GM12892 (cell line): Measurements from ENCODE around the gene HINT3.
A peak's percentile ranks its signal among the peaks of the same experiment; 100 is the strongest.
"Not testable (repeated sequence)": the region's sequence is repeated elsewhere in the genome, so short reads cannot be mapped to it uniquely, and the experiment has no call there.

ENCODE experiments used
- DNase-seq: peaks from one replicate; pipeline ENCODE4 v3.0.0; 2011; ENCODE audit not compliant: insufficient read length
- FAIRE-seq: peaks from 2 replicates; lab custom pipeline; 2011; peaks lifted over from hg19 to GRCh38; lab: Jason Lieb, UNC
- POLR2A ChIP-seq: IDR thresholded peaks from 2 replicates; pipeline ENCODE4 v1.6.1; 2011; ENCODE audit warnings: low read depth, low read length, control low read depth
- POLR2AphosphoS5 ChIP-seq: IDR thresholded peaks from 2 replicates; pipeline ENCODE4 v1.6.1; 2011; ENCODE audit warnings: low read depth, low read length, control low read depth
- TAF1 ChIP-seq: IDR thresholded peaks from 2 replicates; pipeline ENCODE4 v1.6.1; 2011; ENCODE audit warnings: low read depth, mild to moderate bottlenecking, control low read depth, low read length, borderline replicate concordance

HINT3 gene

GRCh38 chr6:125954735-125955339 lies 1.7 kb upstream of the HINT3 start:
- no peak for TF ChIP-seq POLR2AphosphoS5
- FAIRE-seq (no peak), DNase-seq (no peak)

GRCh38 chr6:125955973-125956372 lies 597 bp upstream of the HINT3 start:
- no peak for TF ChIP-seq TAF1
- TF ChIP-seq POLR2AphosphoS5: no peak
- TF ChIP-seq POLR2A: no peak
- no peak for DNase-seq
- FAIRE-seq: no peak

- FAIRE-seq (no peak), DNase-seq (no peak)
- TF ChIP-seq TAF1: no peak
- TF ChIP-seq POLR2A: no peak
- TF ChIP-seq POLR2AphosphoS5: no peak
Observed at GRCh38 chr6:125957391-125957693, 772 bp downstream of the HINT3 start.

GRCh38 chr6:125957845-125958244 lies 1.3 kb downstream of the HINT3 start:
- peak; percentile 17 for FAIRE-seq
- TF ChIP-seq POLR2AphosphoS5: no peak
- TF ChIP-seq TAF1: no peak
- TF ChIP-seq POLR2A: no peak
- DNase-seq: no peak

GRCh38 chr6:125959041-125959440 lies 2.5 kb downstream of the HINT3 start:
- no peak for FAIRE-seq
- no peak for TF ChIP-seq POLR2A
- no peak for TF ChIP-seq POLR2AphosphoS5
- no peak for TF ChIP-seq TAF1
- DNase-seq: no peak

- no peak for FAIRE-seq
- TF ChIP-seq POLR2AphosphoS5 (no peak), TAF1 (no peak), POLR2A (no peak)
- DNase-seq: no peak
Observed at GRCh38 chr6:125961117-125961516, 4.5 kb downstream of the HINT3 start.

DNA sequence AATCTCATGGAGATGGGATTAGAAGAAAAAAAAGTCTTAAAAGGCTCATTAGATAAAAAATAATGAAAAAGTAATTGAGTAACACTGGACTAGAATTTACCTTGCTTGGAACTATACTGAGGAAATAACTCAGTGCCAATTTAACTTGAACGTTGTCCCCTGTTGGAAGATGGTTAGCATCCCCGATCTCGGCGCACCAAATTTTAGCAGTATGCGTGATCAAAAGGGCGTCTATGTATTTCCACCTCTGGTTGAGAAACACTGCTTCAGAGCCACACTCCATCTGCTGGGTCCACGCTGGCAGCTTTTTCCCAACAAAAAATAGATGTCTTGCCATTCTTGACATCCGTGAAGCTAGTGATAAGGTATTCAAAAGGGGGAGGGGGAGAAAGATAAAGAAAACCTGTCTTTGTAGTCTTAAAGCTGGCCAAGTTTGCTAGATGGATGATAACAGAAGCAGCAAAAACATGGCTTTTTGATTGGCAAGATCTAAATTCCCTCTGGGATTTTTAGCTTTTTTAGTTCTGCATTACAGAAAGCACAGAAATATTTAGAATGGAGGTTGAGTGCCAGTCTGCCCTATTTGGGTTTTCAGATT lies 6.4 kb downstream of the HINT3 start:
- no peak for DNase-seq
- no peak for TF ChIP-seq TAF1
- FAIRE-seq: no peak

GRCh38 chr6:125963817-125964216 lies 7.2 kb downstream of the HINT3 start:
- DNase-seq (no peak), FAIRE-seq (no peak)

GRCh38 chr6:125966569-125966968 lies 10.0 kb downstream of the HINT3 start:
- FAIRE-seq: no peak
- TF ChIP-seq POLR2A (no peak), POLR2AphosphoS5 (no peak), TAF1 (no peak)
- no peak for DNase-seq

More at GRCh38 chr6:125963817-125964216, 7.2 kb downstream of the HINT3 start:
- no peak for TF ChIP-seq POLR2AphosphoS5
- no peak for TF ChIP-seq TAF1
- no peak for TF ChIP-seq POLR2A

DNA sequence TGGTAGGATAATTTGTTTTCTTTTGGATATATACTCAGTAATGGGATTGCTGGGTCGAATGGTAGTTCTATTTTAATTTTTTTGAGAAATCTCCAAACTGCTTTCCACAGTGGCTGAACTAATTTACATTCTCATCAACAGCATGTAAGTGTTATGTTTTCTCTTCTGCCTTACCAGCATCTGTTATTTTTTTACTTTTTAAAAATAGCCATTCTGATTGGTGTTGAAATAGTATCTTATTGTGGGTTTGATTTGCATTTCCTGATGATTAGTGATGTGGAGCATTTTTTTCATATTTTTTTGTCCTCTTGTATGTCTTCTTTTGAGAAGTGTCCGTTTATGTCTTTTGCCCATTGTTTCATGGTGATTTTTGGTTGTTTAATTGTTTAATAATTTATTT lies 11.9 kb downstream of the HINT3 start:
- no peak for TF ChIP-seq TAF1
- TF ChIP-seq POLR2AphosphoS5: no peak
- TF ChIP-seq POLR2A: no peak
- no peak for DNase-seq
- FAIRE-seq: no peak

DNA sequence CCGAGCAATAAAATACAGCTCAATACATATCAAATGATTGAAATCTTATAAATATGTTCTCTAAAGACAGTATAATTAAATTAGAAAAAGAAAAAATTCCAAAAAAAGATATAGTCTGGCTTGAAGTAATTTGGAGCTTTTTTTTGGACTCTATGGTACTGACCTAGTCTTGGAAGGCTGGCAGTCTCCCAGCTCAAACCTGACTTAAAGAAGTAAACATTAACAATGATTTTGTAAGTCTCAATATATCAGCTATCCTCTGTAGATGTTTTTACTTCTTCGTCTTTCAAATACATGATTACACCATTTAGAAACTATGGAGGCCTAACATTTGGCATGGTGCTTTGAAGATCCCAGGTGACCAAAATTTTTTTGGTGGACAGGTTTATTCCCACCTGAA lies 14.2 kb downstream of the HINT3 start:
- TF ChIP-seq POLR2A: no peak
- TF ChIP-seq TAF1: no peak
- no peak for TF ChIP-seq POLR2AphosphoS5
- no peak for FAIRE-seq

GRCh38 chr6:125972478-125972877 lies 15.9 kb downstream of the HINT3 start:
- not testable (repeated sequence) for FAIRE-seq, DNase-seq

More for the DNA sequence above, 14.2 kb downstream of the HINT3 start:
- no peak for DNase-seq
